Kidney (tissue), 14 donors: ENCODE data around the gene OSBP2. TPM values are rescaled to one million over a fixed set of nuclear protein-coding genes. Genes with fewer than 3 reads are reported as not detected.

ENCODE experiments used
- DNase-seq, 5 donors: peaks; one replicate each; pipeline ENCODE4 v3.0.0-alpha.2; 2013 to 2020
- FAIRE-seq: peaks from 2 replicates; lab custom pipeline; 2012; peaks lifted over from hg19 to GRCh38; lab: Jason Lieb, UNC
- H3K27ac ChIP-seq, 2 donors: one replicate each; pipeline ENCODE4 v1.7.0; 2013; ENCODE audit warnings: low read depth in 2 of 2, low read length in 2 of 2, inconsistent platforms in 1 of 2
- H3K27me3 ChIP-seq: one replicate; pipeline ENCODE4 v1.7.1; 2013; ENCODE audit warnings: low read length, inconsistent platforms; ENCODE audit not compliant: control insufficient read depth, insufficient read depth
- H3K36me3 ChIP-seq, 3 donors: one replicate each; pipeline versions ENCODE4 v1.7.0 to v1.7.1; 2013; ENCODE audit warnings: low read length in 3 of 3, control low read depth in 1 of 3, inconsistent platforms in 1 of 3; ENCODE audit not compliant: insufficient read depth in 3 of 3, control insufficient read depth in 2 of 3
- H3K4me1 ChIP-seq, 3 donors: one replicate each; pipeline versions ENCODE4 v1.7.0 to v1.7.1; 2013; ENCODE audit warnings: low read length in 3 of 3, inconsistent platforms in 1 of 3, low read depth in 1 of 3; ENCODE audit not compliant: control insufficient read depth in 2 of 3, insufficient read depth in 2 of 3
- H3K4me3 ChIP-seq, 3 donors: one replicate each; pipeline versions ENCODE4 v1.7.0 to v1.8.1; 2013; ENCODE audit warnings: low read length in 3 of 3, control low read depth in 1 of 3, inconsistent platforms in 1 of 3
- H3K9ac ChIP-seq, 3 donors: one replicate each; pipeline versions ENCODE4 v1.7.0 to v1.7.1; 2013; ENCODE audit warnings: low read length in 3 of 3, control low read depth in 1 of 3, inconsistent platforms in 1 of 3
- H3K9me3 ChIP-seq, 3 donors: one replicate each; pipeline versions ENCODE4 v1.7.0 to v1.7.1; 2013; ENCODE audit warnings: low read length in 3 of 3, control low read depth in 1 of 3, inconsistent platforms in 1 of 3; ENCODE audit not compliant: control insufficient read depth in 2 of 3, insufficient read depth in 1 of 3
- intact Hi-C: fragments of 100-400 bp; cut with DNase I; formaldehyde crosslinking; loops from one replicate; pipeline ENCODE4 v1.11.1; 2022
- polyA plus RNA-seq: library from polyadenylated mRNA; stranded (reverse); fragments of 350-450 nt; fragmentation: Illumina TruSeq; extraction: RNeasy Lipid Tissue Mini Kit (QIAGEN cat#74804); gene quantifications from one replicate; pipeline ENCODE4 v1.2.3, GENCODE V29; 2014; ENCODE audit warnings: low read depth, low replicate concordance; ENCODE audit not compliant: insufficient read depth
- total RNA-seq: library from RNA; stranded (reverse); fragmentation: NEBNext Ultra II Directional; extraction: Animal tissue kit (Norgen Biotek cat#: 25700); gene quantifications from one replicate; pipeline ENCODE4 v1.2.1, GENCODE V29; 2021
- TF ChIP-seq, protein P1 (sequence below): IDR thresholded peaks from 3 replicates; pipeline ENCODE4 v1.5.1; 2012; ENCODE audit warnings: mild to moderate bottlenecking, moderate library complexity, borderline replicate concordance; ENCODE audit not compliant: insufficient read depth; ENCODE audit errors: extremely low read depth
- donor health status: control.
- donor health status: control.
- donor health status: control.
- donor health status: control.
- donor health status: control.
- donor health status: DM: yes; HTN: yes; CAD: no.
- donor health status: Normal renal cell carcinoma (clear cell type).

The OSBP2 gene
- total and polyA plus RNA-seq, 2 donors from 2014 or later: 3.4 to 4.0 TPM

DNA sequence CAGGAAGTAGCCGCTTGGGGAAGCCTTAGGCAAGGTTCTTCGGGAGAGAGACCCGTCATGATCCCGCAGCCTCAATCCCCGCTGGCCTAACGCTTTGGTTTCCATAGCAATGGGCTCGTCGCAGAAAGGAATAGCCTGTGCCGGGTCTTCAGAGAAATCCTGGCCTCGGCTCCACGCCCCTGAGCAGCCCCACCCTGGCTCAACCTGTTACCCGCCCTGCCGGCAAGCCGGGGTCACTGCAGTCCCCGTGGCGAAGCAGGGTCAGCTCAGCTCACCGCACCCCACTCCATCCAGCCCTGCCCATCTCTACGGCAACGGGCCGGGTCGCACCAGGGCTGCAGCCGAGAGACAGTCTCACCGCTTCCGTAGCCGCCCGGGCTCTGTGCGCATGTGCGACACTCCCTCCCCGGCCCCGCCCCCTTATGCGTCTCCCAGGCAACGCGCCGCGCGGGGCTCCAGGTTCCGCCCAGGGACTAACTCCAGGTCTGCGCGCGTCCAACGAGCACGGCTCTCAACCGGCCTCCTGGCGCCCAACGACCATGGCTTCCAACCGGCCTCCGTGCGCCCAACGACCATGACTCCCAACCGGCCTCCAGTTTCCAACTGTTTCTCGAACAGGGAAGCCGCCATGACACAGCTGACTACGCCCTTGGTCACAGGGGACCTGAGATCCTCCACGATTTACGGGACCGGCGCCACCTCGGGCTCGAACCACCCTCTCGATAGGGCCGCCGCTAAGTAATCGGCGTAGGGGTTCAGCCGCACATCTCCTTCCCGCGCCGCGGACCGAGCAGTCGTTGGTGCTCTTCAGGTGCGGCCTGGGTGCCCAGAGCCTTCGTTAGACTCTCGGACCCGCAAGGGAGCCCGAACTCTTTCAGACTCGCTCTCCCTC is 26.9 kb upstream of the OSBP2 start, which contains the start of gene DUSP18:
Gene DUSP18, minus strand, starts transcription at position 382 of the 892 bp plus-strand sequence. CDS start 3,872 bp downstream, outside the sequence.
- TF ChIP-seq, protein P1, sequence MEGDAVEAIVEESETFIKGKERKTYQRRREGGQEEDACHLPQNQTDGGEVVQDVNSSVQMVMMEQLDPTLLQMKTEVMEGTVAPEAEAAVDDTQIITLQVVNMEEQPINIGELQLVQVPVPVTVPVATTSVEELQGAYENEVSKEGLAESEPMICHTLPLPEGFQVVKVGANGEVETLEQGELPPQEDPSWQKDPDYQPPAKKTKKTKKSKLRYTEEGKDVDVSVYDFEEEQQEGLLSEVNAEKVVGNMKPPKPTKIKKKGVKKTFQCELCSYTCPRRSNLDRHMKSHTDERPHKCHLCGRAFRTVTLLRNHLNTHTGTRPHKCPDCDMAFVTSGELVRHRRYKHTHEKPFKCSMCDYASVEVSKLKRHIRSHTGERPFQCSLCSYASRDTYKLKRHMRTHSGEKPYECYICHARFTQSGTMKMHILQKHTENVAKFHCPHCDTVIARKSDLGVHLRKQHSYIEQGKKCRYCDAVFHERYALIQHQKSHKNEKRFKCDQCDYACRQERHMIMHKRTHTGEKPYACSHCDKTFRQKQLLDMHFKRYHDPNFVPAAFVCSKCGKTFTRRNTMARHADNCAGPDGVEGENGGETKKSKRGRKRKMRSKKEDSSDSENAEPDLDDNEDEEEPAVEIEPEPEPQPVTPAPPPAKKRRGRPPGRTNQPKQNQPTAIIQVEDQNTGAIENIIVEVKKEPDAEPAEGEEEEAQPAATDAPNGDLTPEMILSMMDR: no peak
- peak within 1 kb of the TSS in 1 of 2 donors; percentile 3 for H3K27ac ChIP-seq
- intact Hi-C loops: no loop called here
- FAIRE-seq (no peak), DNase-seq (peak; percentile 95 to 97 (median 96))
- peaks cover 0 to 7% (median 0%) of the 10 kb centered on the region in 3 donors for H3K4me1 ChIP-seq
- H3K4me3 ChIP-seq: peak within 1 kb of the TSS; percentile 75 to 86 (median 81)
- H3K36me3 ChIP-seq: peaks cover 0 to 11% (median 0%) of the 10 kb centered on the region in 3 donors
- H3K27me3 ChIP-seq: no peaks in the 10 kb centered on the region
- H3K9ac ChIP-seq: peak within 1 kb of the TSS; percentile 67 to 81 (median 80)
- no peaks in the 10 kb centered on the region for H3K9me3 ChIP-seq

DNA sequence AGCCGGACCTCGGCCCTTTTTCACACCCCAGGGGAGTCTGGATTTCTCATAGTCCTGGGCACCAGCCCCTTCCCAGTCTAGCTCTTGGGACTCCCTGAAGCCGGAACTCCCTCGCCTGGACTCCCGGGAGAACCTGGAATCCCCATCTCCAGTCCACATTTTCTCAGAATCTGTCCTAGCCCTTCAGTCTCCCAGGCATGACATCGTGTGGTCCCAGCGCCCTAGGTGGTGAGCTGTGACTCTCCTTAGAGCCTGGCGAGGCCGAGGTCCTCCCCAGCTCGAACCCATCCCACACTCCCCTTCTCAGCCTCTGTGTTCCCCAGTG is 26.3 kb upstream of the OSBP2 start:
- Histone ChIP-seq H3K36me3 (peaks cover 0 to 8% (median 0%) of the 10 kb centered on the region in 3 donors), H3K9me3 (no peaks in the 10 kb centered on the region), H3K4me1 (peaks cover 0 to 7% (median 0%) of the 10 kb centered on the region in 3 donors), H3K27me3 (no peaks in the 10 kb centered on the region), H3K9ac (peak overlapping the region in 2 of 3 donors; percentile 65 to 81), H3K27ac (no peak overlapping the region), H3K4me3 (peak overlapping the region; percentile 75 to 86 (median 81))
- intact Hi-C loops: no loop called here
- no peak for DNase-seq
- TF ChIP-seq, protein P1: no peak
- FAIRE-seq: no peak

DNA sequence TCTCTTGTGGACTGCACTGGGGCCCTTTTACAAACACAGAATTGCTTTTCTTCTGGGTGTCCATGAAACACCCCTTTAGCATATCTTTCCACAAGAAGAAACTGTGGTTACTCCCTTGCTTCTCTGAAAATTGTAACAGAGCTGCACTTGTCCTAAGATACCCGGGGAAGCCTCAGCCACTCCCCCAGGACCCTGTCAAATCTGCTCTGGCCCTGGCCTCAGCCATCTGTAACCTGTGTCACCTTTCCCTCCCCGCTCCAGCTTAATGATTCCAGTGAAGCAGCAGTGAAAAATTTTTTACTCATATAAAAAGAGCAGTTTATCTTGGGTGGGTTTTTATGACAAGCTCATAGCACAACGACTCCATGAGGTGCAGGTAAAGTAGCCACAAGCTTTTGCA is 23.6 kb upstream of the OSBP2 start:
- intact Hi-C loops: no loop called here
- no peak overlapping the region for H3K27ac ChIP-seq
- no peaks in the 10 kb centered on the region for H3K27me3 ChIP-seq
- no peak overlapping the region for H3K9ac ChIP-seq
- TF ChIP-seq, protein P1: no peak
- no peaks in the 10 kb centered on the region for H3K36me3 ChIP-seq
- DNase-seq (no peak), FAIRE-seq (no peak)
- H3K4me1 ChIP-seq: peaks cover 0 to 7% (median 0%) of the 10 kb centered on the region in 3 donors
- no peak overlapping the region for H3K4me3 ChIP-seq
- no peaks in the 10 kb centered on the region for H3K9me3 ChIP-seq
